ENCODE results near the gene NFKB2.

The NFKB2 gene

GRCh38 chr10:102422545-102423129 is 27.1 kb downstream of the NFKB2 start:
- DNase-seq (ENCODE audit: low read depth in 2 of 2), result peak in 1 of 2 donors; percentile 44

- no peak for DNase-seq (ENCODE audit: low read depth in 2 of 2)
Measured at GRCh38 chr10:102423372-102423968, 28.0 kb downstream of the NFKB2 start.

- no peak for DNase-seq (ENCODE audit: low read depth in 2 of 2)
Measured at GRCh38 chr10:102424145-102424544, 28.6 kb downstream of the NFKB2 start.

GRCh38 chr10:102424916-102425315 is 29.4 kb downstream of the NFKB2 start:
- DNase-seq (ENCODE audit: low read depth in 2 of 2), result no peak

GRCh38 chr10:102425444-102425843 is 29.9 kb downstream of the NFKB2 start:
- no peak for DNase-seq (ENCODE audit: low read depth in 2 of 2)

GRCh38 chr10:102426803-102427287 is 31.3 kb downstream of the NFKB2 start:
- DNase-seq (ENCODE audit: low read depth in 2 of 2), result no peak

GRCh38 chr10:102429468-102429867 is 34.0 kb downstream of the NFKB2 start:
- no peak for DNase-seq (ENCODE audit: low read depth in 2 of 2)

GRCh38 chr10:102431452-102432124 is 36.1 kb downstream of the NFKB2 start:
- DNase-seq (ENCODE audit: low read depth in 2 of 2), result no peak

GRCh38 chr10:102432162-102432950 is 36.9 kb downstream of the NFKB2 start, which contains the start of gene CUEDC2:
TSS of gene CUEDC2 (minus strand) at chr10:102432574. CDS start at chr10:102425188, 7,386 bp downstream.
- peak; percentile 96 to 99 for DNase-seq (ENCODE audit: low read depth in 2 of 2)

GRCh38 chr10:102433619-102434046 is 38.1 kb downstream of the NFKB2 start:
- DNase-seq (ENCODE audit: low read depth in 2 of 2), result no peak

- no peak for DNase-seq (ENCODE audit: low read depth in 2 of 2)
Measured at GRCh38 chr10:102434394-102435132, 39.1 kb downstream of the NFKB2 start.

GRCh38 chr10:102435133-102435497 is 39.6 kb downstream of the NFKB2 start:
- no peak for DNase-seq (ENCODE audit: low read depth in 2 of 2)

- no peak for DNase-seq (ENCODE audit: low read depth in 2 of 2)
Measured at GRCh38 chr10:102435529-102436233, 40.2 kb downstream of the NFKB2 start.

- DNase-seq (ENCODE audit: low read depth in 2 of 2), result no peak
Measured at GRCh38 chr10:102436312-102436711, 40.8 kb downstream of the NFKB2 start.

GRCh38 chr10:102437515-102437914 is 42.0 kb downstream of the NFKB2 start:
- no peak for DNase-seq (ENCODE audit: low read depth in 2 of 2)

GRCh38 chr10:102438374-102438773 is 42.9 kb downstream of the NFKB2 start:
- no peak for DNase-seq (ENCODE audit: low read depth in 2 of 2)

- DNase-seq (ENCODE audit: low read depth in 2 of 2), result no peak
Measured at GRCh38 chr10:102444851-102445250, 49.3 kb downstream of the NFKB2 start.

GRCh38 chr10:102449321-102450123 is 54.0 kb downstream of the NFKB2 start:
- DNase-seq (ENCODE audit: low read depth in 2 of 2), result peak; percentile 73 to 79

GRCh38 chr10:102450124-102450373 is 54.5 kb downstream of the NFKB2 start:
- DNase-seq (ENCODE audit: low read depth in 2 of 2), result no peak

- peak; percentile 68 to 79 for DNase-seq (ENCODE audit: low read depth in 2 of 2)
Measured at GRCh38 chr10:102450374-102451104, 55.0 kb downstream of the NFKB2 start.

Data from stimulated activated CD4-positive, alpha-beta T cell treated with anti-CD3 and anti-CD28 coated beads, Interleukin-4, amount 100 ng/mL, for 48 hours (primary cell).